ENCODE data around the gene CANX. TPM values are rescaled to one million over a fixed set of nuclear protein-coding genes. Genes with fewer than 3 reads are reported as not detected.

The CANX gene
- total and polyA plus RNA-seq, 2 of the 13 experiments (the other 11 are each of a cell fraction or from before 2014, with no cell fraction given) = 477 to 680 TPM

- POLR2A ChIA-PET = interaction anchor here (1.1 to 2.8 kb wide), 3 partner anchors 16 to 73 kb away, joined by 5 to 31 read pairs (median 6); partner anchors contain the start of genes CBY3 and HNRNPH1
- DNase-seq (ENCODE audit: low spot score) (no peak), FAIRE-seq (no peak), ATAC-seq (no peak)
- H3K27ac ChIP-seq (ENCODE audit: extremely low read length, insufficient read depth, low read length) = no peak overlapping the region
- H3K4me1 ChIP-seq (ENCODE audit: insufficient read depth, low read length) = peaks cover 36% of the 10 kb centered on the region
- peaks cover 33% of the 10 kb centered on the region for H3K79me2 ChIP-seq (ENCODE audit: insufficient read depth, low read length)
- no peaks in the 10 kb centered on the region for H3K36me3 ChIP-seq (replicated peaks in 1 of 2; ENCODE audit: control insufficient read depth in 1 of 2, insufficient read depth in 2 of 2, low read length in 2 of 2)
- in situ Hi-C loops (cut with HindIII; ENCODE audit: extremely low pct_ligation_motif_present, low pct_unique_long_range_greater_than_20kb) = no loop called here
- H4K20me1 ChIP-seq (ENCODE audit: insufficient read depth, low read length) = peaks cover 18% of the 10 kb centered on the region
- CTCF ChIA-PET (ENCODE audit: low intra/inter-chr PET ratio, low total read pairs) = no interaction called here
- 89% methylated on average over 3 of the region's 3 CpGs for WGBS (ENCODE audit: low lambda C conversion rate)
- 0 out of 2 replicates have a peak overlapping the region, but pooled peaks have one; percentile 93 for H3K9ac ChIP-seq (ENCODE audit: insufficient read depth, low read depth, low read length)
- H3K4me3 ChIP-seq (replicated peaks in 1 of 3; ENCODE audit: insufficient read depth in 1 of 3, low read depth in 2 of 3, low read length in 3 of 3) = no peak overlapping the region
- no peaks in the 10 kb centered on the region; a peak in 1 of 5 replicates for H3K27me3 ChIP-seq (ENCODE audit: control insufficient read depth in 1 of 2, insufficient read depth in 2 of 2, low read length in 2 of 2)
- H2AFZ ChIP-seq (ENCODE audit: low read length) = no peak overlapping the region
- intact Hi-C loops (cut with micrococcal nuclease; ENCODE audit: unreplicated experiment) = loop anchor here (5.0 kb wide), 1 partner anchor 74 kb away; the partner anchor contains the start of gene HNRNPH1
- no peak for TF ChIP-seq EEA1 (CRISPR knock-in tag; IDR thresholded peaks at IDR 0.05; ENCODE audit: borderline replicate concordance)
- TF ChIP-seq FOXA1 (IDR thresholded peaks at IDR 0.05) = no peak
- peak; percentile 36; the same call in 1 of the 2 replicates for TF ChIP-seq FOXA1 (CRISPR knock-in tag; IDR thresholded peaks at IDR 0.05)
- TF ChIP-seq, protein P1, sequence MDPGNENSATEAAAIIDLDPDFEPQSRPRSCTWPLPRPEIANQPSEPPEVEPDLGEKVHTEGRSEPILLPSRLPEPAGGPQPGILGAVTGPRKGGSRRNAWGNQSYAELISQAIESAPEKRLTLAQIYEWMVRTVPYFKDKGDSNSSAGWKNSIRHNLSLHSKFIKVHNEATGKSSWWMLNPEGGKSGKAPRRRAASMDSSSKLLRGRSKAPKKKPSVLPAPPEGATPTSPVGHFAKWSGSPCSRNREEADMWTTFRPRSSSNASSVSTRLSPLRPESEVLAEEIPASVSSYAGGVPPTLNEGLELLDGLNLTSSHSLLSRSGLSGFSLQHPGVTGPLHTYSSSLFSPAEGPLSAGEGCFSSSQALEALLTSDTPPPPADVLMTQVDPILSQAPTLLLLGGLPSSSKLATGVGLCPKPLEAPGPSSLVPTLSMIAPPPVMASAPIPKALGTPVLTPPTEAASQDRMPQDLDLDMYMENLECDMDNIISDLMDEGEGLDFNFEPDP (CRISPR knock-in tag; conservative IDR thresholded peaks at IDR 0.05) = 0 out of 2 replicates have a peak, but pooled peaks have one; percentile 65
- BruUV-seq (replicated peaks) = no TSS peak
- H3K4me2 ChIP-seq (ENCODE audit: low read depth, low read length) = no peak overlapping the region
- no peaks in the 10 kb centered on the region for H3K9me3 ChIP-seq (ENCODE audit: low read length)
Observed at GRCh38 chr5:179696603-179697002, 2.2 kb upstream of the CANX start.

- H3K79me2 ChIP-seq (ENCODE audit: insufficient read depth, low read length) = peaks cover 38% of the 10 kb centered on the region
- no peak overlapping the region for H3K4me3 ChIP-seq (replicated peaks in 1 of 3; ENCODE audit: insufficient read depth in 1 of 3, low read depth in 2 of 3, low read length in 3 of 3)
- no TSS peak for BruUV-seq (replicated peaks)
- intact Hi-C loops (cut with micrococcal nuclease; ENCODE audit: unreplicated experiment) = loop anchor here (5.0 kb wide), 1 partner anchor 75 kb away; the partner anchor contains the start of gene HNRNPH1
- no peaks in the 10 kb centered on the region; a peak in 1 of 5 replicates for H3K27me3 ChIP-seq (ENCODE audit: control insufficient read depth in 1 of 2, insufficient read depth in 2 of 2, low read length in 2 of 2)
- H3K36me3 ChIP-seq (replicated peaks in 1 of 2; ENCODE audit: control insufficient read depth in 1 of 2, insufficient read depth in 2 of 2, low read length in 2 of 2) = no peaks in the 10 kb centered on the region
- peak overlapping the region; percentile 93; the same call in 1 of the 2 replicates for H3K9ac ChIP-seq (ENCODE audit: insufficient read depth, low read depth, low read length)
- H3K9me3 ChIP-seq (ENCODE audit: low read length) = no peaks in the 10 kb centered on the region
- ChIA-PET POLR2A (interaction anchor here (1.1 to 2.8 kb wide), 4 partner anchors 16 to 73 kb away, joined by 3 to 31 read pairs (median 6); partner anchors contain the start of genes CBY3 and HNRNPH1), CTCF (ENCODE audit: low intra/inter-chr PET ratio, low total read pairs) (no interaction called here)
- 75% methylated on average over 2 of the region's 2 CpGs for WGBS (ENCODE audit: low lambda C conversion rate)
- TF ChIP-seq SIN3B (IDR thresholded peaks at IDR 0.05; ENCODE audit: low read length) = no peak
- peak; percentile 77; the same call in 1 of the 2 replicates for TF ChIP-seq ZNF121 (CRISPR knock-in tag; IDR thresholded peaks at IDR 0.05)
- no peak overlapping the region for H2AFZ ChIP-seq (ENCODE audit: low read length)
- ATAC-seq = no peak
- no peak for DNase-seq (ENCODE audit: low spot score)
- H3K27ac ChIP-seq (ENCODE audit: extremely low read length, insufficient read depth, low read length) = peak overlapping the region; percentile 96
- H3K4me1 ChIP-seq (ENCODE audit: insufficient read depth, low read length) = peaks cover 41% of the 10 kb centered on the region
- in situ Hi-C loops (cut with HindIII; ENCODE audit: extremely low pct_ligation_motif_present, low pct_unique_long_range_greater_than_20kb) = no loop called here
- no peak for FAIRE-seq
- peaks cover 22% of the 10 kb centered on the region for H4K20me1 ChIP-seq (ENCODE audit: insufficient read depth, low read length)
- peak overlapping the region; percentile 52 for H3K4me2 ChIP-seq (ENCODE audit: low read depth, low read length)
Observed at GRCh38 chr5:179697108-179697507, 1.7 kb upstream of the CANX start.

Data from HepG2 (cell line).